HTR-8/SVneo (cell line): ENCODE measurements around the gene DDIT3.

Experiments
- DNase-seq: peaks from one replicate; pipeline ENCODE4 v3.0.0; 2011; ENCODE audit warnings: low spot score, mixed read lengths; ENCODE audit not compliant: insufficient read length
- FAIRE-seq: peaks from 2 replicates; lab custom pipeline; 2011; peaks lifted over from hg19 to GRCh38; lab: Jason Lieb, UNC

DDIT3 gene

DNA sequence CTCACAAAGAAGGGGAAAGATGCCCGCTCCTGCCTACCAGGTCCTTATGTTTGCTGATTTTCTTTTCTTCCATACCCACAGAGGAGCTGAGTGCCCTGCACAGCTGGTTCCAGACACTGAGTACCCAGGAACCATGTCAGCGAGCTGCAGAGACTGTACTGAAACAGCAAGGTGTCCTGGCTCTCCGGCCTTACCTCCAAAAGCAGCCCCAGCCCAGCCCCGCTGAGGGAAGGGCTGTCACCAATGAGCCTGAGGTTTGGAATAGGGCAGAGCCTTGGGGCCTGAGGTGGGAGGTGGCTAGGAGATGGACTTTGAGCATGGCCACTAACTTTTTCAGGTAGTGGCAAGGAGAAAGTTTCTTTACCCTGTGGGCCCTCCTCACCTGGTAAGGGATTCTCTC, 30.2 kb downstream of the DDIT3 start:
- FAIRE-seq (no peak), DNase-seq (no peak)

DNA sequence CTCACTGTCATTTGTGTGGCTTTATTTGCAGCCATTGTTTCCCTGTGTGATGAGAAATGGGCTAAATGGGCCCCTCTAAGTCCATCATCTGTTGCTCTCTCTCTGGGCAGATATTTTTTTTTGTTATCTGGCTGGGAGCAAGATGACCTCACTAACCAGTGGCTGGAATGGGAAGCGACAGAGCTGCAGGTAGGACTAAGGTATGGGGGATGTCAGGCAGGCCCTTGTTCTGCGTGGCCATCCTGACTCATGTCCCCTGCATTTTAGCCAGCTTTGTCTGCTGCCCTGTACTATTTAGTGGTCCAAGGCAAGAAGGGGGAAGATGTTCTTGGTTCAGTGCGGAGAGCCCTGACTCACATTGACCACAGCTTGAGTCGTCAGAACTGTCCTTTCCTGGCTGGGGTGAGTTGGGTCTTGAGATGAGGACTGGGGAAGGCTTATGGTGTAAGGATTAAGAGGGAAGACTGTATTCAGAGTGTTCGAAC, 31.1 kb downstream of the DDIT3 start:
- FAIRE-seq (no peak), DNase-seq (no peak)

DNA sequence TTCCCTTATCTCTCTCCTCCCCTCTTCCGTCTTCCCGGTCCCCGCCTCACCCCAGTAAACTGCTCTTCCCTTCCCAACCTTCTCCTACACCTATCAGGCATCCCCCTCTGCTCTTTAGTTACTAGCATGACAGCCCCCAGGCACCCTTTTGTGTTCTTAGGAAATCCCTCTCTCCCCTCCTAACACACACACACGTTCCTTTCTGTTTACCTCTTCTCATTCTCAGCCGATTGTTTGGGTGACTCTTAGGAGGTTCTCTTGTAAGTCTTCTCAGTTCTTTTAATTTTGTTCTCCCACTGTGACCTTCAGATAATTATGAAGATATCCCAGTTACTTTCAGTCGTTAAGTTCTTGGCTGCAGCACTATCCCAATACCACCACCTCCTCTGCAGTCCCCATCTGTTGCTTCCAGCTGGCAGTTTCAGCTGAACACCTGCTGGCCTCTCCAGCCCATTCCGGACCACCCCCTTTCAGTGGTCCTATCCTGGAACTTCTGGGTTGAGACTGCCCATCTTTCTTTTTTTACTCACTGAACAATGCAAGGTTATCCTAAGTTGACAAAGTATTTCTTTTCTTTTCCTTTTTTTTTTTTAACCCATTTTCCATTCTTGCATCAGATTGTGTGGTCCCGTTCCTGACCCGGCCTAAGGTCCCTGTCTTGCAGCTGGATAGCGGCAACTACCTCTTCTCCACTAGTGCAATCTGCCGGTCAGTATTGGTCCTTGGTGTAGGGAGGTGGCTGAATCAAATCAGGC, 31.7 kb downstream of the DDIT3 start:
- DNase-seq (no peak), FAIRE-seq (no peak)

DNA sequence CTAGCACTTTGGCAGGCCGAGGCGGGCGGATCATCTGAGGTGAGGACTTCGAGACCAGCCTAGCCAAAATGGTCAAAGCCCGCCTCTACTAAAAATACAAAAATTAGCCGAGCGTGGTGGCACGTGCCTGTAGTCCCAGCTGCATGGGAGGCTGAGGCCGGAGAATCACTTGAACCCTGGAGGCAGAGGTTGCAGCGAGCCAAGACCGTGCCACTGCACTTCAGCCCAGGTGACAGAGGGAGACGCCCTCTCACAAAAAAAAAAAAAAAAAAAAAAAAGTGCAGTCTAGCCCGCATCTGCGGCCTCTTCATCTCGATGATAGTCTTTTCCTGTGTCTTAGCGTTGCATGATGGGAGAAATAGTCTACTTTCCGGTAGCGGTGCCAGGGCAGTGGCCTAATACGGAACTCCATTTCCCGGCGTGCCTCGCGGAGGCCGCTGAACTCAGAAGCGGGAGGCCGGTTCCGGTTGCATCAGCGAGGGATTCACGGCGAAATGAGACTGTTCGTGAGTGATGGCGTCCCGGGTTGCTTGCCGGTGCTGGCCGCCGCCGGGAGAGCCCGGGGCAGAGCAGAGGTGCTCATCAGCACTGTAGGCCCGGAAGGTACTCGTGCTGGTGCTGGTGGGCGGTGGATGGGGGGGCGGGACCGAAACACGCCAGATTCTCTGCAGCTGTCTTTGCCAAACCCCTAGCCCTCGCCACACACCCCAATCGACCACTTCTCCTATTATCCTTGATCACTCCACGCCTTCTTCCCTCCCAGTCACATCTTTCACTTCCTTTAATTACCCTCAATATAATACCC, 32.5 kb downstream of the DDIT3 start, which contains the start of gene MARS1:
Gene MARS1 (plus strand): TSS at position 472 of the 805 bp plus-strand sequence. CDS start 23 bp downstream, at position 495.
- DNase-seq (peak; percentile 95), FAIRE-seq (peak; percentile 73)

DNA sequence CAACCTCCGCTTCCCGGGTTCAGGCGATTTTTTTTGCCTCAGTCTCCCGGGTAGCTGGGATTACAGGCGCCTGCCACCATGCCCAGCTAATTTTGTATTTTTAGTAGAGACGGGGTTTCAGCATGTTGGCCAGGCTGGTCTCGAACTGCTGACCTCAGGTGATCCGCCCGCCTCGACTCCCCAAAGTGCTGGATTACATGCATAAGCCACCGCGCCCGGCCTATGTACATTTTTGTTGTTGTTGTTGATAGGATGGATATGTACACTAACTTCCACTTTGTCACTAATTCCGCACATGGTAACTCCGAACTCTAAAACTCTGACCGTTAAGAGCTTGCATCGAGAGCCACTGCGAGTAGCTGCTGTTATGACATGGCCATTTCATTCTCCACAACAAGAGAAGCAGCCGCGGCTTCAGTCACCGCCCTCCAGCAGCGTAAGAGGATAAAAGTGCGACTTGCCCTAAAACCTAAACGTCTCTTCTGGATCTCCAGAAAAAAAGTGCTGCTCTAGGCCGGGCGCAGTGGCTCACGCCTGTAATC, 33.2 kb downstream of the DDIT3 start:
- DNase-seq (no peak), FAIRE-seq (no peak)

DNA sequence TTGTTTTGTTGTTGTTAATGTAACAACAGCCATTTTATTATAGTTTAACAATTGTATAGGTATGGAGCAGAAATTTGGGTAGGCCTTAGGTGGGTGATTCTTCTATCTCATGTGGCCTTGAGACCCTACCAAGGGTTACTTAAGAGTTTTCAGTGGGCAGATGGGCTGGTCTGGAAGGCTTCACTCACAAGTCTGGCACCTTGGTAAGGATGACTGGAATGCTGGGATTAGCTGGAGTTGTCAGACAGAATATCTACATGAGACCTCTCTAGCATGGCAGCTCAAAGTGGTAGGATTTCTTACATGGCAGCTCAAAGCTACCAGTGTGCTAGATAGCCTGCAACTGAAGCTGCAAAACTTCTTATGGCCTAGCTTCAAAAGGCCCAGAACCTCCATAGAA, 34.6 kb downstream of the DDIT3 start:
- no peak for FAIRE-seq

DNA sequence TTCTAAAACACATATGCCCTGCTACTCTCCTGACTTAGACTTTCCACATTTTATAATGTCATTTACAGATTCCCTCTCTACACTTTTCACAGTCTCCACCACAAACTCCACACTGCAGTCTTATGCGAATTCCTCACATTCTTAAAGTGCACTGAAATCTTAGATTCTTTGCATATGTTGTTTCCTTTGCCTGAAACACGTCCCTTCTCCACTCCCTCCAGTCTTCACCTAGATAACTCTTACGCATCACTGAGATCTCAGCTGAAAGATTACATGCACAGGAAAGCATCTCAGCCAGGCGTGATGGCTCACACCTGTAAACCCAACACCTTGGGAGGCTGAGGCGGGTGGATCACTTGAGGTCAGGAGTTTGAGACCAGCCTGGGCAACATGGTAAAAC, 36.8 kb downstream of the DDIT3 start:
- no peak for DNase-seq
- FAIRE-seq = no peak

More for the DNA sequence above, 34.6 kb downstream of the DDIT3 start:
- no peak for DNase-seq

DNA sequence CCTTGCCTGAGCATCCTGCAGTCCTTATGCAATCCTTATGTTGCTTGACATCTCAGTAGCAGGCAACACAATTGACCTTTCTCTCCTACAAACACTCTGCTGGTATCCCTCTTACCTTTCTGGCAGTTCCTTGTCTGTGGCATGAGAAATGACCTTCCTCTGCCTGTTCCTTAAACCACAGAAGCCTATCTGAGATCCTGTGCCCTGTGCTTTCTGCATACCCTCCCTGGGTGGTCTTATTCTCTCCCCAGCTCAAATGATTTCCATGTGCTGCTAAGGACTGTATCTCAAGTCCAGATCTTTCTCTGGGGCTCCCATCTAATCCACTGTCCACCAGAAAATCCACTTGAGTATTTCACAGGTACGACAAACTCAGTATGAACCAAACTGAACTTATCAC, 38.6 kb downstream of the DDIT3 start:
- no peak for DNase-seq
- no peak for FAIRE-seq

DNA sequence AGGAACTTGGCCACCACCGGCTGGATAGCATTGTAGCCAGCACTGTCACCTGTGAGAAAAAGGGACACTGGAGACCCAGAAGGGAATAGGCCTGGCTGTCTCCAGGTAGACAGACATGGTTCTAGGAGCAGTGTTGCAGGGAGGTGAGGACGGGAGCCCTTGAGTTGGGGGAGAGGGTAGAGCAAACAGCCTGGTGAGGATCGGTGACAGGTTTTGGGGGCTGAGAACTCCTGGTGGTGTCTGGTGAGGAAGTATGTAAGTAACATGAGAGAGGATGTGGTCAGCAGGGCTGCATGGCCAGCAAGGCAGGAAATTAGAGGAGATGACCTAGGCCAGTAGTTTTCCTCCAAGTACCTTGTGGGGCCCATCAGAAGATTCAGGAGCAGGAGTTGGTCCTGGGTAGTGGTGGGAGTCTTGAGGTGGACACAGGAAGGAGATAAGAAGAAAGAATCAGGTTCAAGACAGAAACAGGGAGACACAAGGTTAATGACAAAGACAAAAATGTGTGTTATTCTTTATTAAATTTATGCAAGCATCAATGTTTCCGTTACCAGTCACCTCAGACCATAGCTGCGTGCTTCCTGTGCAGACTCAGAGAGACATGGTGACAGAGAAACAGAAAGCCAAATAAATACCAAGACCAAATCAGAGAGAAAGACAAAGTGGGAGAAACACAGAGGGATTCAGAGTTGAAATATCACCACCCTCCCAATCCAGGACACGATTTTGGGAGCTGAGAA, 40.8 kb downstream of the DDIT3 start, which contains the start of gene ARHGAP9:
Gene ARHGAP9 (minus strand): TSS at position 491 of the 740 bp plus-strand sequence. CDS start 460 bp downstream, at position 31.
- FAIRE-seq (no peak), DNase-seq (no peak)

DNA sequence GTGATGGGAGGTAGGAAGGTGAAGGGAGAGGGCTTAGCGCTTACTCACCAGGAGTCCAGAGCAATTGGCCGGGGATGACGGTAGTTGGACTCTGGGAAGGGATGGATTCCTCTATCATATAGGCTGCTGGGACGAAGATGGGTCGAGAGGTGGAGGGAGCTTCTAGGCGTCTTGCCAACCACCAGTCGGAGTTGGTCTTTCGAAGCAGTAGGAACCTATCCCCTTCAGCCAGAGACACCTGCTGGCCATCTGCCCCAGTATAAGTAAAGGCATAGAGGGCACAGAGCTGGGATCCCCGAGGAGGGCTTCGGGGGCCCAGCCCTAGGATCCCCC, 41.3 kb downstream of the DDIT3 start:
- DNase-seq (no peak), FAIRE-seq (no peak)

DNA sequence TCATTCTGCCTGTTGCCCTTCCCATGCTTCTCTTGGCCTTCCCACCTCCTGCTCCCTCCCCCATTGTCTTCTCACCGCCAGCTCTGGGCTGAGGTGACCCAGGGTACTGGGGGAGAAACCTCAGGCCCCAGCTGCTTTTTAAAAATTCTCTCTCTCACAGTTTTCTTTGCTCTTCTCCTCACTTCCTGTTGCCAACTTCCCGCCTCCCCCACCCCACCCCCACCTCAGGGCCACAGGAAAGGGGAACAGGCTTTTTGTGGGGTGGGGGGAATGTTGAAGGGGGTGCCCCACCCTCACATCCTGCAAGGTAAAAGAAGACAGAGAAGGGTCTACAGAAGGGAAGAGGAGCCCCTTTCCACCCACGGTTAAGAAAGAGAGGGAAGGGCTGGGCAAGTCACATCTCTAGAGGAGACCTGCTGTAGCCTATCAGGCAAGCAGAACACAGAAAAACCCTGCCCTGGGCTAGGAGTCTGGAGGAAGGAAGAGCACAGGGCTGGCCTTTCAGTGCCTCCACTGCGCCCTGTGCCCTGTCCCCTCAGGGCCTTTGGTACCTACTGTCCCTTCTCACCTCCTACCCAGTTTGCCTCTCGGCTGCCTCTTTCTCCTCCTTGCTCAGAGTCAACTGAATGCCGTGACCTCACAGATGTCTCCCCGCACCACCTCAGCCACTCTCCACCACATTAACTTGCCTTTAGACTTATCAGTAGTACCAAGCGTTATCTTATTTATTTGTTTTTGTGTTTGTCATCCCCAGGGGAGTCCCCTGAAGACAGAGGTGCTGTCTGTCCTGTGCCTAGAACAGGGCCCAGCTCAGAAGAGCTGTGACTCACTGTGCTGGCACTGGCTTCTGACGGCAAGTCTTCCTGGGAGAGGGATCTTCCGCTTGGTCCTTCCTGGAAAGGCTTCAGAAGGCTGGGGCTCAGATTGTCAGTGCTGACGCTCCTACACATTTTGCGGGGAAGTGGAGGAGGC, 42.3 kb downstream of the DDIT3 start:
- DNase-seq (no peak), FAIRE-seq (no peak)

DNA sequence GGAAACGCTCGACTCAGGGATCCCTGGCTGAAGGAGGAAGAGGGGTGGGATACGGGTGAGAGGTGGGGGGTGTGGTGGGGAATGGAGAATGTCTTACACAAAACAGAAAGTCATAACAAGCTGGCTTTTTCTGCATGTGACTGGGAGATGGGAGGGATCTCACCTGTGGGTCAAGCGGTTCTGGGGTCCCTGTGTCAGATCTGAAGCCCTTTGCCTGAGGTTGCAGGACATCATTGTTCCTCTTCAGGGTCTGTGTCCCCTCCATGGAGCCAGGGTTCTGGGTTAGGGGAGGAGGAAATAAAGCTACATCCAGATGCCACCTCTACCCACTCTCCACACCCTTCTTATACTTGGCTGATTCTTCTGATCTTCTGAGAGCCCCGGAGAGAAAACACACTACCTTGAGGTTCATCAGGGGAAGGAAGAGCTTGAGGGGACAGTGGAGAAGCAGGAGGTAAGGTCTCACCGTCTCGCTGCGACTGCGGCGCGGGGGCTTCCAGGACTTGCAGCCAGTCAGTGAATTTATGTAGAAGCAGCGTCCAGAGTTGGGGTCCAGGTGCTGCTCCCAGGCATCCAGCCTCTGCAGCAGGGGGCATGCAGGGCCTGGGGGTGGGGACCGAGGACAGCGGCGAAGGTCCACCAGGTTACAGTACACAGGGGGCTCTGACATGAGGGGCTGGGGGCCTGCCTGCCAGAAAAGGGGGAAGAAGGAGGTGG, 43.2 kb downstream of the DDIT3 start:
- FAIRE-seq (no peak), DNase-seq (no peak)

DNA sequence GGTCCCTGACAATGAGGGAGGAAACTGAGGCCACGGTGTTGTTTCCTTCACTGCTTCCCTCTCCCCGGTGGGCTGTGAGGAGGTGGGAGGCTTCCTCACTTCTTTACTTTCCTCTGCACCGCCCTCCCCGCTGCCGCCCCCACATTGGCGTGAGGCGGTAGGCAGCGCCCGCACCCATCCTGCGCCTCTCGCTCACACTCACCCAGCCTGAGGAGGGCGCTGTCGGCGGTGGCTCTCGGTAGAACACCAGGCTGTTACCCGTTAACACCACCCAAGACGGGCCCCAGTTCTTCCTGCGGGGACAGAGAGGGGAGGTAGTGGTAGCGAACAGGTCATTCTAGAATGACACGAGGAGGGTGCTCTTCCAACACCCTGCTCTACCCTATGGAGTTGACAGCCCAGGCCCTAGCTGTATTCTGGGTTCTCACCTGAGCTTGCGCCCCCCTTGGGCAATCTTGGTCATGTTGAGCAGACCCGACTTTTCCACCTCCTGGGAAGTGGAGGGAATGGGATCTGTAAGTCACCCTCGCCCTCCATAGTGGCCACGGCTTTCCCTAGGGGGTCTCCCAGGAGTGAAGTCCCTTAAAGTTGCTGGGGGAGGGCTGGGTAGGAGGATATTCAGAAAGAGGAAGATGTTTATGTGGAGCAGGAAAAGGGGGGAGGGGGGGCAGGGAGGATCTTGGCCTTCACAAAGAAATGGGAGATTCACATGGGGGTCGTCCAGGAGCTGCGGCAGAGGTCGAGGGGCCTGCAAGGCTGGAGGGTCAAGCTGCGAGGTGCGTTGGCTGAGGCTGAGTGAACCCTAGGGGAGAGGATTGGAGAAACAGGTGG, 43.9 kb downstream of the DDIT3 start:
- FAIRE-seq (no peak), DNase-seq (no peak)

DNA sequence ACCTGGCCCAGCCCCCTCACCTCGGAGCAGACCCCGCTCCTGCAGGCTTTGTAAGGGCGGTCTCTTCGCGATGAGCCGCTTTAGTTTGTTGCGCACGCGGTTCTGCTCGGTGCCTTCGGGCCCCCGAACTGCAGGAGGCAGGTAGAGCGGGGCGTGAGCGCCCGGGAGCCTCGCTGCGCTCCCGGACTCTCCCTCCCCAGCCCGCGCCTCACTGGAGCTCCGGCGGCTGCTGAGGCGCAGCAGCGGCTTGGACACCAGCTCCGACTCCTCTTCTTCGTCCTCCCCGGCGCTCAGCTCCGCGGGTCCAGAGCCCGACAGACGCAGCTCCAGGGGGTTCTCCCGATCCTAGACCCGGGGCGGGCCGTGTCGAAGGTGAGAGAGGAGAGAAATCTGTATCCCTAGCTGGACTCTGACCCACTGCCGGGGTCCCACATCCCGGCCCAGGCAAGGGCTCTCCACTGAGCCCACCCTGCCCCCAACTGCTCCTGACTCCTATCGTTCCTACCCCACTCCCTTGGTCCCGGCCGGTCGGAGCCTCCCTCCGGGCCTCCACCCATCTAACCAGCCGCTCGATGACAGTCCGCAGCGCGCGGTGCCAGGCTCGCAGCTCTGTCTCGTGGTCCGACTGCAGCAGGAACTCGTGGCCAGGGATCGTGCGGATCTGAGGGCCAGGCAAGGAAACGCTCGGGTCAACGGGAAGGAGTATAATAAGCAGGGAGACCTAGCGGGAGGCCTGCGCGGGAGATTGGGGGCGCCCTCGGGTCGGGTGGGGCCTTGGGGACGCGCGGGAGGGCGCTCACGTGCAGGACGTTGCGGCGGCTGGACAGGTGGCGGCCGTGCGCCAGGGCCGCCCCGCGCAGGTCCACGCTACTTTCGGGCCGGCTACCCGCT, 44.8 kb downstream of the DDIT3 start:
- no peak for FAIRE-seq

DNA sequence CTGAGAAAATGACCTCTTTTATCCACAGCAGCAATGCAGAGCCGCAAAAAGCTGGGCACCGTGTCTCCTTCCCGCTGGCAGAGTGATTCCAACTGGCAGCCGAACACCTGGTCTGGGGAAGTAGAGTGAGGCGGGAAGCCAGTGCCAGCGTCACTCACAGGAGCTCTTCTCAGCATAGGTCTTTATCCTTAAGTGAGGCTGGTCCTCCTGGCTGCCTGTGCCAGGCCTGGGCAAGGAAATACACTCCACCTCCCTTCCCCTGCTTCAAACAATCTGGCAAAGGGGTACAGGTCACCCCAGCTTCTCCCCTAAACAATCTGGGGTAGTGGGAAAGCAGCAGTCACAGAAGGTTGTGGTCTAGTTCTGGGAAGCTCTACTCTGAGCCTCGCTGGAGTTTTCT, 45.5 kb downstream of the DDIT3 start:
- no peak for DNase-seq
- no peak for FAIRE-seq

More for the DNA sequence above, 44.8 kb downstream of the DDIT3 start:
- DNase-seq = no peak

DNA sequence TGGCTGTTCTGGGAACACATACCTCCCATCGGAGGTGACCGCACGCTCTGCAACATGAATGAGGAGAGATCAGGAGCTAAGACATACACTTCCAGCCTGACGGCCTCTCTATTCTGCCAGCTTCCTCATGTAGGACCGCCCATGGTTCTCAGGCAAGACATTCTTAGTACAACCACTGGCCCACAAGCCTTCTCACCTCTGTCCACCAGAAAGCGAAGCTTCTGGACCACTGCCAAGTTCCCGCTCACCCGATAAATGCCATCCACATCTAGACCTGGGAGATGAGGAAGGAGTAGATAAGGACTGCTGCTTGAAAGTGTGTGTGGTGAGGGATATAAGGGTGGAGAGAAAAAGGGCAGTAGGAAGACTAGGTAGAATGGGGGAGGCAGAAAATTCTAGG, 45.9 kb downstream of the DDIT3 start:
- DNase-seq (no peak), FAIRE-seq (no peak)

DNA sequence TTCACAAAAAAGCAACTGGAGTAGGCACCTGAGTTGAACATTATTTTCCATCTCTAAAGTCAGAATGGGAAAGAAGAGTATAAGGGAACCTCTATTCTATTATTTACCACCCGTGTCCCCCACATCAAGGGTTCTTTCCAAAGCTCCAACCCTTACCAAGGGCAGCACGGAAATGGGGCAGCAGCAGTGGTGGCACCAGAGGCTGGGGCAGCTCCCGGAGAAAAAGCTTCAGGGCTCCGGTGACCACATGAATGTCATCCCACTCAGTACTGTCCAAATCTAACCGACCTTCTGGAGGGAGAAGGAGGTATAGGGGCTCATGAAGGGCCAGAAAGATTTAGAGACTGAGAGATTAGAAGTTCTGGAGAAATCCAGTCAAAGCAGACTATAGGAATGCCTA, 46.4 kb downstream of the DDIT3 start:
- no peak for FAIRE-seq

More for the DNA sequence above, 46.4 kb downstream of the DDIT3 start:
- no peak for DNase-seq
